OCI-LY3 (cell line): ENCODE results near the gene FLRT2.

Source experiments
- CTCF ChIP-seq: fragments of 200-600, 300-600 bp; sonication (generic); IDR thresholded peaks from 2 replicates; pipeline ENCODE4 v1.5.1; 2014; ENCODE audit warnings: antibody characterized with exemption, low read length, low read depth
- EZH2phosphoT487 ChIP-seq: fragments of 200-600 bp; shearing (Covaris generic); IDR thresholded peaks from 2 replicates; pipeline ENCODE4 v1.6.1; 2018; ENCODE audit warnings: antibody characterized with exemption, mixed run types, low read depth

GRCh38 chr14:85533023-85533860 is 3.3 kb downstream of the FLRT2 start:
- TF ChIP-seq CTCF: no peak
- no peak for TF ChIP-seq EZH2phosphoT487
